ENCODE results near the gene HBEGF. TPM values are rescaled to one million over a fixed set of nuclear protein-coding genes. Genes with fewer than 3 reads are reported as not detected.

The HBEGF gene, protein sequence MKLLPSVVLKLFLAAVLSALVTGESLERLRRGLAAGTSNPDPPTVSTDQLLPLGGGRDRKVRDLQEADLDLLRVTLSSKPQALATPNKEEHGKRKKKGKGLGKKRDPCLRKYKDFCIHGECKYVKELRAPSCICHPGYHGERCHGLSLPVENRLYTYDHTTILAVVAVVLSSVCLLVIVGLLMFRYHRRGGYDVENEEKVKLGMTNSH
- total RNA-seq = 0.22 and 0.49 TPM in 2 replicates

DNA sequence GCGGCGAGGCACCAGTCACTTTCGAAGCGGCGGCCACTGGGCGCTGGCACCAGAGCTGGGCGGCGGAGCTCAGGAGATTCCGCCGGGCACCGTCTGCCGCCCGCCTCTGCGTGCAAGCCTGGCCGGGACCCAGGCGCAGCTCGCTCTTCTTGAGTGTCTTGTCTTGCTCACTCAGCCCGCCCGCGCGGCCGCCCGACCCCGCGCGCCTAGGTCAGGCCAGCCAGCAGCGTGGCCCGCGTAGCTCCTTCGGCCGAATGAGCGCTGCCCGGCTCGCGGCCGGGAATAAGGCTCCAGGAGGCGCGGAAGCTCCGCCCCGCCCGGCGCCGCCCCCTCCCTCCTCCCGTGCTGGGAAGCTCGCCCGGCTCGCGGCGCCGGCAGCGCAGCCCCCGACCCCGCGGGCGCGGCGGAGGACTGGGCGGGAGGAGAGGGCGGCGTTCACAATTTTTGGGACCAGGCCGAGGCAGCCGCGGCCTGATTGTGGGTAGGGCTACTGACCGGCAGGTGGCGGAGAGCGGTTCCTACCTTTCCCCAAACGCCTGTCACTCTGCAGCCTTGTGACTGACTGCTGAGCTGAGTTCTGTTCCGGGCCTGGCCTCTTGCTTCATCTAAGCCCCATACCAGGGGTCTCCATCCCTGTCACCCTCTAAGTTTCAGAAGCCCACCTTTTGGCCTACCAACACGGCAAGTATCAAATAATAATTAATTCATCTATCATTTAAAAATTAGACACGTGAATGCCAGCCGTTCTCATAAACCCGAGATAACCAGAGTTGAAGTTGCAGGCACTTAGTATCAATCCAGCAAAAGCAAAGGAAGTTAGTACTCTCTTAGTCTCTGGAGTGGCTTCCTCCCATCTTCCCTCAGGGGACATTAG lies at the start of gene HBEGF:
HBEGF (minus strand) TSS at position 256 of the 874 bp plus-strand sequence. CDS start 275 bp downstream, outside the sequence.
- ChIA-PET POLR2A (interaction anchor here (0.6 to 2.0 kb wide), 7 partner anchors 44 to 499 kb away, joined by 3 to 6 read pairs (median 5); partner anchors contain the start of genes ANKHD1, IK, NDUFA2 and PFDN1), CTCF (interaction anchor here (0.7 to 14.6 kb wide), 13 partner anchors 9 to 378 kb away, joined by 3 to 347 read pairs (median 4); partner anchors contain the start of gene PFDN1)
- peak; percentile 80 for ATAC-seq (ENCODE audit: low read depth)
- intact Hi-C loops (cut with micrococcal nuclease) = loop anchor here (1.0 kb wide), 2 partner anchors 43 to 102 kb away; partner anchors contain the start of gene PFDN1
- DNase-seq = peak; percentile 58
- TF ChIP-seq, protein P1, sequence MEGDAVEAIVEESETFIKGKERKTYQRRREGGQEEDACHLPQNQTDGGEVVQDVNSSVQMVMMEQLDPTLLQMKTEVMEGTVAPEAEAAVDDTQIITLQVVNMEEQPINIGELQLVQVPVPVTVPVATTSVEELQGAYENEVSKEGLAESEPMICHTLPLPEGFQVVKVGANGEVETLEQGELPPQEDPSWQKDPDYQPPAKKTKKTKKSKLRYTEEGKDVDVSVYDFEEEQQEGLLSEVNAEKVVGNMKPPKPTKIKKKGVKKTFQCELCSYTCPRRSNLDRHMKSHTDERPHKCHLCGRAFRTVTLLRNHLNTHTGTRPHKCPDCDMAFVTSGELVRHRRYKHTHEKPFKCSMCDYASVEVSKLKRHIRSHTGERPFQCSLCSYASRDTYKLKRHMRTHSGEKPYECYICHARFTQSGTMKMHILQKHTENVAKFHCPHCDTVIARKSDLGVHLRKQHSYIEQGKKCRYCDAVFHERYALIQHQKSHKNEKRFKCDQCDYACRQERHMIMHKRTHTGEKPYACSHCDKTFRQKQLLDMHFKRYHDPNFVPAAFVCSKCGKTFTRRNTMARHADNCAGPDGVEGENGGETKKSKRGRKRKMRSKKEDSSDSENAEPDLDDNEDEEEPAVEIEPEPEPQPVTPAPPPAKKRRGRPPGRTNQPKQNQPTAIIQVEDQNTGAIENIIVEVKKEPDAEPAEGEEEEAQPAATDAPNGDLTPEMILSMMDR (IDR thresholded peaks at IDR 0.05) = no peak
- Mint-ChIP-seq H3K27me3 (peaks cover 2% of the 10 kb centered on the region), H3K36me3 (ENCODE audit: low read depth) (no peaks in the 10 kb centered on the region), H3K27ac (no peak within 1 kb of the TSS), H3K4me3 (peak within 1 kb of the TSS; percentile 78), H3K4me1 (peaks cover 51% of the 10 kb centered on the region), H3K9me3 (no peaks in the 10 kb centered on the region)

DNA sequence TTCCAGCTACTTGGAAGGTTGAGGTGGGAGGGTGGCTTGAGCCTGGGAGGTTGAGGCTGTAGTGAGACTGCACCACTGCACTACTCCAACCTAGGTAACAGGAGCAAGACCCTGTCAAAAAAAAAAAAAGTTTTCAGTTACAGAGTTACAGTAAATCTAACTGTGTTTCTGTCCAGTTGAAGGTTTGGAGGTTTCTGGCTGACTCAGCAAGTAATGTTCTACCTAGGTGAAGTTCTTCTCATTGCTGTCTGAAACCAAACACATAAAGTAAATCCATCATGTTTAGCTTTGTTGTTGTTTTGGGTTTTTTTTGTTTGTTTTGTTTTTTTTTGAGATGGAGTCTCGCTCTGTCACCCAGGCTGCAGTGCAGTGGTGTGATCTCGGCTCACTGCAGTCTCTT lies 47.3 kb upstream of the HBEGF start:
- TF ChIP-seq, protein P1 (IDR thresholded peaks at IDR 0.05) = no peak
- ChIA-PET CTCF (interaction anchor here (0.7 kb wide), 1 partner anchor 346 kb away, joined by 3 read pairs; no protein-coding TSS in a partner anchor), POLR2A (interaction anchor here (0.7 kb wide), 1 partner anchor 1933 kb away, joined by 5 read pairs; no protein-coding TSS in a partner anchor)
- Mint-ChIP-seq H3K4me3 (no peak overlapping the region), H3K27ac (no peak overlapping the region), H3K9me3 (no peaks in the 10 kb centered on the region), H3K27me3 (no peaks in the 10 kb centered on the region), H3K36me3 (ENCODE audit: low read depth) (peaks cover 5% of the 10 kb centered on the region), H3K4me1 (no peaks in the 10 kb centered on the region)
- intact Hi-C loops (cut with micrococcal nuclease) = no loop called here
- no peak for ATAC-seq (ENCODE audit: low read depth)
- DNase-seq = no peak

DNA sequence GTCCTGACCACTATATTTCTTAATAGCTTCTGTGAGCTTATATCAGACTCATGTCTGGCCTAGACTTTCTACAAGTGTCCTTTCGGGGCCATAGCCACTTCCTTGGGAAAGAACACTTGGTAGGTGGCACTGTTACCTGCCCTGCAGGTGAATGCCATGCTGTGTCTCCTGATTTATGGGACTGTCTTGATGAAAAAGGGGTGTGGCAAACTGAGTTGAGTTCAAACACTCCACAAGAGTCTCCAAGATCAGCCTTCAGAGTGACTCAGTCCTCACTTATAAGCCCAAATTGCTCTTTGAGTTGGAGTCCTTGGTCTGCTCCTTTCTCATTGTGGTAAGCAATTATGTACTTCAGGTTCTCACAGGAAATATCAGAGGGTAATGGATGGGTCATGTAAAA lies 45.3 kb upstream of the HBEGF start:
- Mint-ChIP-seq H3K27me3 (no peaks in the 10 kb centered on the region), H3K36me3 (ENCODE audit: low read depth) (peaks cover 5% of the 10 kb centered on the region), H3K4me3 (no peak overlapping the region), H3K4me1 (no peaks in the 10 kb centered on the region), H3K9me3 (no peaks in the 10 kb centered on the region), H3K27ac (no peak overlapping the region)
- CTCF ChIA-PET = interaction anchor here (1.9 kb wide), 1 partner anchor 19 kb away, joined by 4 read pairs; no protein-coding TSS in a partner anchor
- no peak for ATAC-seq (ENCODE audit: low read depth)
- POLR2A ChIA-PET = interaction anchor here (0.5 kb wide), 1 partner anchor 1118 kb away, joined by 5 read pairs; no protein-coding TSS in a partner anchor
- DNase-seq = no peak
- TF ChIP-seq, protein P1 (IDR thresholded peaks at IDR 0.05) = no peak
- intact Hi-C loops (cut with micrococcal nuclease) = no loop called here

DNA sequence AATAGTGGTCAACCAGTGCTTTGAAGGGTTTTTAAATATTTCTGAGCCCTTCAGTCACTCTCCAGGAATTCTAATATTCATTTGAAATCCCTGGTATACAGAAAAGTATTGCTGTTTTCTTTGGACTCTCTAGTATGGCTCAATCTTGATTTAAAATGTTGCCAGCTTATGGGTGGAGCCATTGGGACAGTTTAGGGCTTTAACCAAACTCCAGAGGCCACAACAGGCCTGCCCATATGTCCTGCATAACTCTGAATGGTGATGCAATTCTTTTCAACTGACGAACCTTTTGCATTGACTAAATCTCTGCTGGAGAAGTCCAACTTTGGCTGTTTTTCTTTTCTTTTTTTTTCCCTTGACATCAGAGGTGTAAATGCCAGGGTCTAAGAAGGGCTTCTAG lies 44.9 kb upstream of the HBEGF start:
- POLR2A ChIA-PET = no interaction called here
- intact Hi-C loops (cut with micrococcal nuclease) = no loop called here
- Mint-ChIP-seq H3K9me3 (no peaks in the 10 kb centered on the region), H3K36me3 (ENCODE audit: low read depth) (peaks cover 5% of the 10 kb centered on the region), H3K4me3 (no peak overlapping the region), H3K4me1 (no peaks in the 10 kb centered on the region), H3K27me3 (no peaks in the 10 kb centered on the region), H3K27ac (no peak overlapping the region)
- TF ChIP-seq, protein P1 (IDR thresholded peaks at IDR 0.05) = no peak
- DNase-seq (no peak), ATAC-seq (ENCODE audit: low read depth) (no peak)
- CTCF ChIA-PET = interaction anchor here (1.9 kb wide), 1 partner anchor 19 kb away, joined by 4 read pairs; no protein-coding TSS in a partner anchor

DNA sequence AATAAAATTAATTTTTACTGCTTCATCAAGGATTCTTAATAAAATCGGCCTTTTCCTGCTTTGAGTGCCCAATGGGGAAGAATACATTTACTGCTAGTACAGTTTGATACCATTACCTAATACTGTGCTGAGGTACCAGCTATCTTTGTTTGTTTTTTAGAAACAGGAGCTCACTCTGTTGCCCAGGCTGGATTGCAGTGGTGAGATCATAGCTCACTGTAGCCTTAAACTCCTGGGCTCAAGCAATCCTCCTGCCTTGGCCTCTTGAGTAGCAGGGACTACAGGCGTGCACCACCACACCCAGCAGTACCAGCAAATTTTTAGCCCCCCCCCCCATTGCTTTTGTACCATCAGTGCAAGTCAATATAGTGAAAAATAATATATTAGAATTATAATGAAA lies 41.6 kb upstream of the HBEGF start:
- Mint-ChIP-seq H3K27me3 (no peaks in the 10 kb centered on the region), H3K36me3 (ENCODE audit: low read depth) (peaks cover 3% of the 10 kb centered on the region), H3K4me1 (no peaks in the 10 kb centered on the region), H3K9me3 (no peaks in the 10 kb centered on the region), H3K4me3 (no peak overlapping the region), H3K27ac (no peak overlapping the region)
- TF ChIP-seq, protein P1 (IDR thresholded peaks at IDR 0.05) = no peak
- no peak for ATAC-seq (ENCODE audit: low read depth)
- ChIA-PET CTCF (no interaction called here), POLR2A (no interaction called here)
- no peak for DNase-seq
- intact Hi-C loops (cut with micrococcal nuclease) = no loop called here

Measured in activated B cell treated with CpG ODN at 0.5 μM for 24 hours (primary cell).